GM18526 (cell line): ENCODE results near the gene COL1A1.

ENCODE experiments used
- POLR2A ChIP-seq: IDR thresholded peaks from 3 replicates; pipeline ENCODE4 v1.6.1; 2011; ENCODE audit not compliant: insufficient read length; ENCODE audit errors: extremely low read depth

Gene COL1A1

DNA sequence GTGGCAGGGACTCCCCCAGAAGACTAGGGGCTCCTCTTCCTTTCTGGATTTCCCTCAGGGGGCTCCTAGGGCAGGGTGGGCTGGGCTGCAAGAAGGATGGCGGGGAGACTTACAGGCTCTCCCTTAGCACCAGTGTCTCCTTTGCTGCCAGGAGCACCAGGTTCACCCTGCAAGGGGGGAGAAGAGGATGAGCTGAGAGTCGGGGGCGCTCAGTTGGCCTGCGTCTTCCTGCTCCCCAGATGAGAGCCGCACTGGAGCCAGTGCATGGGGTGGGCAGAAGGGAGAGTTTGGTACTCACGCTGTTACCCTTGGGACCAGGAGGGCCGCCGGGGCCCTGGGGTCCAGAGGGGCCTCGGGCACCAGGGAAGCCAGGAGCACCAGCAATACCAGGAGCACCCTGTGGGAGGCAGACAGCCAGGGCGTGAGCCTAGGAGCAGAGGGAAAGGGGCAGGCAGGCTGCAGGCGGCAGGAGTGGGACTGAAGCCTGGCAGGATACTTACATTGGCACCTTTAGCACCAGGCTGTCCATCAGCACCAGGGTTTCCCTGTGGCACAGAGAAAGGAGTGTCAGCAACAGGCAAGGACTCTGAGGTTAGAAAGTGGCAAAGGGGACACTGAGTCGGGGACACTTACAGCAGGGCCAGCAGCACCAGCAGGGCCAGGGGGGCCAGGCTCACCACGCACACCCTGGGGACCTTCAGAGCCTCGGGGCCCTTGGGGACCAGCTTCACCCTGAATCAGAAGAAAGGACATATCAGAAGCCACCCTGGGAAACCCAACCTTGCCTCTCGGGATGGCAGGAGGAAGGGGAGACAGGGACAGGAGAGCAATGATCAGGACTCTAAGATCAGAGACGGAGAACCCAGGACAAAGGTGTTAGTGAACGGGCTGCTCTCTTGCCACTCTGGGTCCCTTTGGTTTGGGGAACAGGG, 6.2 kb downstream of the COL1A1 start:
- no peak for TF ChIP-seq POLR2A

DNA sequence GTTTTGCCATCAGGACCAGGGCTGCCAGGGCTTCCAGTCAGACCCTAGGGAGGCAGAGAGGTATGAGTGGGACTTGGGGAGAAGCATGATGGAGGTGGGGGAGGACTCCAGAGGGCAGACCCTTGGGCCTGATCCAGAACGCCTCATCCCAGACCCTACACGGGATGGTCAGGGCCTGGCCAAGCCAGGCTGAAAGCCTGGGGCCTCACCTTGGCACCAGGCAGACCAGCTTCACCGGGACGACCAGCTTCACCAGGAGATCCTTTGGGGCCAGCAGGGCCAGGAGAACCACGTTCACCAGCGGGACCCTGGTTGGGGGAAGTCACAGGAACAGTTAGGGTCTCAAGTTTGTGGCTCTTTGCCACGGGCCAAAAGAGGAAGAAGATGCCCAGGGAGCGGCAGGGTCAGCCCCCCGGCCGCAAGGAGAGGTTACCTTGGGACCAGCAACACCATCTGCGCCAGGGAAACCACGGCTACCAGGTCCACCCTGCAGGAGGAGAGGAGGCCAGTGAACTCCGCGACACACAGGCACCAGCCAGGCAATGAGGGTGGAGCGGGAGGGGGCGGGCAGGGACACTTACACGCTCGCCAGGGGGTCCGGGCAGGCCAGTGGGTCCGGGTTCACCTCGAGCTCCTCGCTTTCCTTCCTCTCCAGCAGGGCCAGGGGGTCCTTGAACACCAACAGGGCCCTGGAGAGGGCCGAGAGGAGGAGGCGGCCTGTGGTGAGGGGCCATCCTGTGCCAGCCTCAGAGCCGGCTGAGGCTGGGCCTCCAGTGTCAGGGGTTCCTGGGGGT, 7.1 kb downstream of the COL1A1 start:
- TF ChIP-seq POLR2A = no peak

DNA sequence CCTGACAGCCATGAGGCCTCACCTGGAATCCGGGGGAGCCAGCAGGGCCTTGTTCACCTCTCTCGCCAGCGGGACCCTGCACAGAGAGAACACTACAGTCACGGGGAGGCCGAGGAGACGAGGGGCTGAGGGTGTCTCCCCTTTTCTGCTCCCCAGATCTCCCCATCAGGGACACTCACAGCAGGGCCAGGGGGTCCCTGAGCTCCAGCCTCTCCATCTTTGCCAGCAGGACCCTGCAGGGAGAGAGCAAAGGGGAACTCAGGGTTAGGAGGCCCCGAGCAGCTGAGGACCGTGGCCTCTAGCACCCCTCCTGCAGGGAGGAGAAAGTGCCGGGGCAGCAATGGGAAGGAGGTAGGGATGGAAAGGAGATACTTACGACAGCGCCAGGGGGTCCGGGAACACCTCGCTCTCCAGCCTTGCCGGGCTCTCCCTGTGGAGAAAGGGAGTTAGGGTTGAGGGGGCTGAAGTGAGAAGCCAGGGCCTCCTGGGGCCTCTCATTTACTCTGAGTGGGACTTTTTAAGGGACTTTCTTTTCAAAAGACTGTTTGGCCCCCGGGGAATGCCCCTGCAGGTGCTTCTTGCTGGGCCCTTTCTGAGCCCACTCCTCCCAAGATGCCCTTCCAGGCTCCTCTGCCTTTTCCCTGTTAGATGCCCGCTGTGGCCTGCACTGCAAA, 8.7 kb downstream of the COL1A1 start:
- TF ChIP-seq POLR2A = no peak

DNA sequence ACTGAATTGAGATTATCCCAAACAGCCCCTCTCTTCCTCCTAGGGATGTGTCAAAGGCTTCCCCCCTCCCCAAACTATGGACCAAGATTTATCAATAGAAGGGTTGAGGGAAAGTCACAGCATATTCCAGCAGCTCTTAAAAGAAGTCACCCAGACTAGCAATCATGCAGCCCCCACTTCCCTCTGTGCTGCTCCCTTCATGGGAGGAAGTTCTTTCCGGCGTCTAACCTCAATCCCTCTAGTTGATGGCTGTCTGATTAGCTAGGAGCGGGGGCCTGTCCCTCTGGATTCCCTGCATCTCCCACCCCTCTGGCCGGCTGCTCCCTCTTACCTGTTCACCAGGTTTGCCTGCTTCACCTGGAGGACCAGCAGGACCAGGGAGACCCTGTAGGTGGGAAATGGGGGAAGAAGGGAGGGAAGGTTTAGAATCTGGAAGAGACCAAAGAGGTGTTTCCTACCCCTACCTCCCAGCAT, 9.2 kb downstream of the COL1A1 start:
- TF ChIP-seq POLR2A = no peak

DNA sequence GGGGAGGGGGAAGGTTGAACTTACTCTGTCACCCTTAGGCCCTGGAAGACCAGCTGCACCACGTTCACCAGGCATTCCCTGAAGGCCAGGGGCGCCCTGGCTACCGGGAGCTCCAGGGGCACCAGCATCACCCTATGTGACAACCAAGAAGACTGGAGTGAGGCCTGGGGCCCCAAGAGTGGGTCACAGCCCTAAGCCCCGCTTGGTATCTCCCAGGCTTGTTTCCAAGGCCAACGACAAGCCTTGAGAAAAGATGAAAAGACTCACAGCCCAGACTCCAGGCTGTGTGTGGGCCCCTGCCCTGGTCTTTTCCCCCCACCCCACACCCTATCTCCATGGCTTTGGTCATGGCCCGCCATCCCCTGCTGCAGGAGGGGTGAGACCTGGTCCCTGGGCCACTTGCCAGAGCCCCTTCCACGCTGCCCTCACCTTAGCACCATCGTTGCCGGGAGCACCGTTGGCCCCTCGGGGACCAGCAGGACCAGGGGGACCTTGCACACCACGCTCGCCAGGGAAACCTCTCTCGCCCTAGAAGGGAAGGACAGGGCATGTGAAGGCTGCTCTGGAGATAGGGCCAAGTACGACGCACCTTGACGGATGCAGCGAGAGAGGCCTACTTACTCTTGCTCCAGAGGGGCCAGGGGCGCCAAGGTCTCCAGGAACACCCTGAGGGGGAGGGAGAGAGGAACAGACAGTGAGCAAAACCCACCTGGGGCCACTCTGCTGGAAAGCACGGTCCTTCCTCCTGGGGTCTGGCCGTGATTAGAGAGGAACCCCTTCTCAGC, 9.9 kb downstream of the COL1A1 start:
- no peak for TF ChIP-seq POLR2A

DNA sequence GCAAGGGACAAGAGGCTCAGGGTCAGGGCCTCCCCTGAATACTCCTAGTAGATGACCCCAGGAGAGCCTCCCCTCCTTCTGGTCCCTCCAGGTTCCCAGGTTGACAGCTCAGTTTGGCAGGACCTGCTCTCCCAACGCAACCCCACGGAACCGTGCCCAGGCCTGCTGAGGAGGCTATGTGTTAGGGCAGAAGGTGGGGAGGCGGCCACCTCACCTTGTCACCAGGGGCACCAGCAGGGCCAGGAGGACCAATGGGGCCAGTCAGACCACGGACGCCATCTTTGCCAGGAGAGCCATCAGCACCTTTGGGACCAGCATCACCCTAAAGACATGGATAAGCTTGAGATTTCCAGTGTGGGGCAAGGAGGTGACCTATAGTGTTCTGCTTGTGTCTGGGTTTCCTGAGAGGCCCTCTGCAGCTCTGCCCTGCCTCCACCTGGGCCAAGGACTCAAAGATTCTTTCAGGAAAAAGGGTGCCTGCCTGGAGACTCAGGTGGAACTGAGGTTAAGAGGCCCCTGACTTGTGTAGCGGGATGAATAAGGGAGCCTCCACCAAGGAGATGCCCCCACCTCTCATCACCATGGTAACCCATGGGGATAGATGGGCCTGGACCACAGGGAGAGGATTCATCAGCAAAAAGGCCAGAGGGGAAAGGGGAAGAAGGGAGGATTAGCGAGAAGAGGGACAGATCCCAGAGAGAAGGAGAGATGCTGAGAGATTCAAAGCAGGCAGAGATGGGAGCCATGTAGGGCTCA, 10.7 kb downstream of the COL1A1 start:
- TF ChIP-seq POLR2A = no peak

DNA sequence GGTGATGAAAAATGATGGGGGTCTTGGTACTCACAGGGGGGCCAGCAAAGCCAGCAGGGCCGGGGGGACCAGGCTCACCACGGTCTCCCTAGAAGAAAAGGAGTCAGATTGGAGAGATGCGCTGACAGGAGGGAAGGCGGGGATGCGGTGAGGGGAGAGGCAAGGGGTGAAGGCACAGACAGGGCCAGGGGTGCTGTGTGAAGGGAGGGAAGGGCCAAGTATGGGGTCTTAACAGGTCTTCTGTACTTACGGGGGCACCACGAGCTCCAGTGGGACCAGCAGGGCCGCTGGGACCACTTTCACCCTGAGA, 11.2 kb downstream of the COL1A1 start:
- TF ChIP-seq POLR2A = no peak

DNA sequence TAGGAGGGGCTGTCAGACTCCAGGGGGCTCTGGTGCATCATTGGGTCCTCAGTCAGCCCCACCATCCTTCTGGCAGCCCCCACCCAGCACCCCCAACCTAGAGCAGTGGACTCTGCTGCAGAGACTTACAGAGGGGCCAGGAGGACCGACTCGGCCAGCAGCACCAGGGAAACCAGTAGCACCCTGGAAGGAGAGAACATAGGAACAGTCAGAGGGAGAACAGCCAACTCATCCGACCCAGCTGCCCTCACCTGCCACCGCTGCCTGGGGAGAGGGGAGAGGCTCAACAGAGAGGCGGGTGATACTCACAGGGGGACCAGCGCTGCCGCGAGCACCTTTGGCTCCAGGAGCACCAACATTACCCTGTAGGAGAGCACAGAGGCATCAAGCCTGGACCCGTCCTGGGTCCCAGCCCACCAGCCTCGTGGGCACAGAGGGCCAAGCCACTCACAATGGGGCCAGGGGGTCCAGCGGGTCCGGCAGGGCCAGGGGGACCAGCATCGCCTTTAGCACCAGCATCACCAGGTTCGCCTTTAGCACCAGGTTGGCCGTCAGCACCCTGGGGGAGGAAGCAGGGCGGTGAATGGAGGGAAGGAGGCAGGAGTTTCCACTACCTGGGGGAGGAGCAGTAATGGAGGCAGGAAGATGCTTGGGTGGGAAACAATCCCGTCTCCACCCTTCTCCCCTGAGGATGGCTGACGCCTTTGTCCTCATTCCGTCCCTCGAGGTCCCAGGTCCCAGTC, 11.7 kb downstream of the COL1A1 start:
- no peak for TF ChIP-seq POLR2A

DNA sequence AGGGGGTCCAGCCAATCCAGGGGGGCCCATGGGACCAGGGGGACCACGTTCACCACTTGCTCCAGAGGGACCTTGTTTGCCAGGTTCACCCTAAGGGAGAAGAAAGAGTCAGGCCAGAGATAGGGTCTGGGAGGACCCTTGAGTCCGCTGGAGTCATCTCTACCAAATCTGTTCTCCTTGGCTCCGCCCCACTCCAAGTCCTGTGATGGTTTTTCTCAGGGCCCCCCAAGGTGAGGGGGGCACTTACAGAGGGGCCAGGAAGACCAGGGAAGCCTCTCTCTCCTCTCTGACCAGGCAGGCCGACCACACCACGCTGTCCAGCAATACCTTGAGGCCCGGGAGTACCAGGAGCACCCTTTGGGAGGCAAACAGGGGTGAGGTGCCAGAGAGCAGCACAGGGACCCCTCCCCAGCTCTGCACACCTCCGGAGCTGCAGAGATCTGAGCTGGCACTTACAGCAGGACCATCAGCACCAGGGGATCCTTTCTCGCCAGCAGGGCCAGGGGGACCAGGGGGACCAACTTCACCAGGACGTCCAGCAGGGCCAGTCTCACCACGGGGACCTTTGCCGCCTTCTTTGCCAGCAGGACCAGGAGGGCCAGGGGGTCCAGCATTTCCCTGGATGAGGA, 12.4 kb downstream of the COL1A1 start:
- TF ChIP-seq POLR2A = no peak

DNA sequence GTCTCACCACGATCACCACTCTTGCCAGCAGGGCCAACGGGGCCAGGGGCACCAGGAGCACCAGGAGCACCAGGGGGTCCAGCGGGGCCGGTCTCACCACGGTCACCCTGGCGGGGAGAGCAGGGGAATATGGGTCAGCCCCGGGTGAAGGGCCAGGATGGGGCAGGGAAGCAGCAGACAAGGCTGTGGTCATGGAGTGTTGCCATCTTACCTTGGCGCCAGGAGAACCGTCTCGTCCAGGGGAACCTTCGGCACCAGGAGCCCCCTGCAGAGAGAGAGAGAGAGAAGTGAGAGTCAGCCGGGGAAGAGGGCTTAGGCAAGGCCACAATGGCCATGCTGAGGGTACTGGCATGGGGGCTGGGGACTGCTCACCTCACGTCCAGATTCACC, 12.9 kb downstream of the COL1A1 start:
- no peak for TF ChIP-seq POLR2A

DNA sequence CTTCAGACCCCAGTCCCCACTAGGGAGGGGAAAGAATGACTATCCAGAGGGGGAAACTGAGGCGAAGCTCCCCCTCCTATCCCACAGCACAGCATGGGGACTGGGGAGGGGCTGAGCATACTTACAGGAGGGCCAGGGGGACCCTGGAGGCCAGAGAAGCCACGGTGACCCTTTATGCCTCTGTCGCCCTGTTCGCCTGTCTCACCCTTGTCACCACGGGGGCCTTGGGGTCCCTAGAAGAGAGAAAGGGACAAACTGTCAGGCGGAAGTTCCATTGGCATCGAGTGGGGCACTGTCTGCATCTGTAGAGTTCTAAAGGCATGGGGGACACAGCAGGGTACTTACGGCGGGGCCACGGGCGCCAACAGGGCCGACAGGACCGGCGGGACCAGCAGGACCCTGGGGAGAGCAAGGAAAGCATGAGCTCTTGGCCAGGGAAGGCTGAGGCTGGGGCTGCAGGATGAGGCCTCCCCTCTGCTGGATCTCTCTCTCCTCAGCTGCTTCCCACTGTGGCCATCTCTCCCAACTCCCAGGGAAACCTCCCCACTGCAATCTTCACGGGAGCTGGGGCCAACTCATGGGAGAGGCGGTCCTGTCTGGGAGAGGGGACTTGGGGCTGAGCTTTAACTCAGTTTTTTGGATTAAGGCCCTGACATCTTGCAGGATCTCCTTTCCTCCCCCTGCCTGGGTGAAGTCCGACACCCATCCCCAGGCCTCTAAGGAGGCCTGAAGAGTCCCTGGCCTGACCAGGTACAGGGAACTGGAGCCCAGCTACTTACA, 13.5 kb downstream of the COL1A1 start:
- TF ChIP-seq POLR2A = no peak

DNA sequence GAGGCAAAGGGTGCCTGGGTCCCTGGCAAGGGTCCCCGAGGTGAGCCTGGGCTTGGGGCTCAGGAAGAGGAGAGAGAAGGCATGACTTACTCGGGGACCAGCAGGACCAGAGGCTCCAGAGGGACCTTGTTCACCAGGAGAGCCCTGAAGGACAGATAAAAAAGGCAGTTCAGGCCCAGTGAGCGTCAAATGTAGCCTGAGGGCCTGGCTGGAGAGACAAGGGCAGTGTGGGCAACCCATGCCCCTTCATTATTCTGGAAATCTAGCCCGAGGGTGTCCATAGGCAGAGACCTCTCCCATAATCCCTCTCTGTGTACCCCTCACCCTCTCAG, 14.1 kb downstream of the COL1A1 start:
- TF ChIP-seq POLR2A = no peak
